IPS DF 19.7 (cell line): ENCODE measurements around the gene WDR64.

Experiments
- DNase-seq: peaks from one replicate; pipeline ENCODE4 v3.0.0-alpha.2; 2013; ENCODE audit warnings: low read depth, low spot score

The WDR64 gene

GRCh38 chr1:241630899-241631298 is 21.2 kb upstream of the WDR64 start:
- no peak for DNase-seq

DNA sequence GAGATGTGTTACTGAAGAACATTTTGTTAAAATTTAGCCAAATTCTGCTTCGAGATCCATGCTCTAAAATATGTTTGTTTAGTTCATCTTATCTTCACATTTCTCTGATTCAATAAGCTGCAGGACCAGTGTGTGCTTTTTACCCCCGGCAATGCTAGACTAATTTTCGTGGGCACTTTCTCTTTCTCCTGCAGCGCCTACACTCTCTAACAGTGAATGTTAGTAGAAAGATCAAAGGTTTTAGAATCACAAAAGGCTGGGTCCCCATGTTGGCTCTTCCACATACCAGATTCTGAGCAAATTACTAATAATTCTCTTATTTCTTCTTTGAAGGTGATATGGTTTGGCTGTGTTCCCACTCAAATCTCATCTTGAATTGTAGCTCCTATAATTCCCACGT is 20.4 kb upstream of the WDR64 start:
- DNase-seq: no peak

GRCh38 chr1:241632987-241633386 is 19.1 kb upstream of the WDR64 start:
- no peak for DNase-seq

- DNase-seq: no peak
Measured at GRCh38 chr1:241635556-241636152, 16.4 kb upstream of the WDR64 start.

- DNase-seq: no peak
Measured at GRCh38 chr1:241636291-241636690, 15.8 kb upstream of the WDR64 start.

DNA sequence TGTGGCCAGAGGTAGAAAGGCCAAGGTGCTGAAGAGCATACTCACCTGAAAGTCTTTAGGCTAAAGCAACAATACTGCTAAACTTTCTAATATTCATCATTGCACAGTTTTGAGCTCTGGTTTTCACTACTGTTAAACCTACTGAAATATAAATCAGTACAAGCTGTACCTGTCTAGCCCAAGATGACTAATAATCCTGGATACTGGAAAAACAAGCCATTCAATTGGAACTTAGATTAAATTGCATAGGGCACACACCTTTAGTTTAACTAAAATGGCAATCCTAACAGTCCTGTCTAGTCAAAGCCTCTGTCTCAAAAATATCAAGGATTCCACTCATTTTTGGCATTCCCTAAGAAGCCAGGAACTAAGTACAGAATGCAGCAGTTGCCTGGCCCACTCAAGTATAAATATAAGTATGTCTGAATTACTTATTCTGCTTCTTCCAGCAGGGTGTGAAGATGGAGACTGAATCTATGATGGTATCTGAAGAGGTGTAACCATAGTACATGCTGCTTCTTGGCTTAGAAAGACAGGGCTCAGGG is 15.0 kb upstream of the WDR64 start:
- no peak for DNase-seq

DNA sequence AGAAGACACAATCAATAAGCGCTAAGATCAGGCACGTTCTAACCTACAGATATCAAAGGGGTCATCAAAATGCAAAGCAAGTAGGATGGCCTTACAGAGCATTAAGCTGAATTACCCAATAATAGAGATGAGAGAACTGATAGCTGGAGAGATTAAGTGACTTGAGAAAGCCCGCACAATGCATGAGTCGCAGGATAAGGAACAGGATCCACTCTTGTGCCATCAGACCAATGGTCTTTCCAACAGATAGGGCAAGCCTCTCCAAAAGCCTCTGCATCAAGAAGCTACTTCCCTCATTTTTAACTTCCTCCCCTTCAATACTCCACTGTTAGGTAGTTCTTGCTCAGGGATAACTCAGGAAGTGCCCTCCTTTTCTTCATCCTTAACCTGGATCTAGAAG is 14.5 kb upstream of the WDR64 start:
- no peak for DNase-seq

- no peak for DNase-seq
Measured at GRCh38 chr1:241638099-241638682, 13.9 kb upstream of the WDR64 start.

DNA sequence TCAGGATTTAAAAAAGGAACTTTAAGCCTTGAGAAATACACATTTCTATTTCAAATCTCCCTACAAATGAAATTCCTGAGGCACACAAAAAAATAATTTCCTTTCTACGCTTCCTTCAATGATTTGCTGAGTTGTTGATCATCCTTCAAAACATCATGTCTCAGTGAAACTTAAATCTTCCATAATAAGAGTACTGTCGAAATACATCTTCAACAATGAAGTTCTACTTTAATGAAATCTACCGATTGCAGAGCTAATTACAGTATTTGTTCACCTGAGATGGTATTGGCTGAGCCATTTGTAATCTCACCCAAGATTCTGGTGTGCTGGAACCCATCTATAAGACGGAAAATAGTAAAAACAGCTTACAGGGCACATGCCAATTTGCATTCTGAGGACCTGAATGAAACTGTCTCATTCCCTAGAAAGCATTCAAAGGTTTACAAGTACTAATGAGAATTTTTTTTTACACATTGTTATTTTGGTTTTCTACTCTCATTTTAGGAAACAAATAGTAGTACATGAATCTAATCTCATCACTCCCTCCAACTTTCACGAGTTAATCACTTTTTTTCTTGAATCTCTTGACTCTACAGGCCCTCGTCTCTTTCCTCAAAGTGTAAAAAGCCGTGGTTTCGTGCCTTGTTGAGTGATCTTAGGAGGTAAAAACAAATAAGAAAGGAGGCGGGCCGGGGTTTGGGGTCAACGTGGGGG is 13.0 kb upstream of the WDR64 start:
- DNase-seq: no peak

- DNase-seq: no peak
Measured at GRCh38 chr1:241639623-241640148, 12.4 kb upstream of the WDR64 start.

DNA sequence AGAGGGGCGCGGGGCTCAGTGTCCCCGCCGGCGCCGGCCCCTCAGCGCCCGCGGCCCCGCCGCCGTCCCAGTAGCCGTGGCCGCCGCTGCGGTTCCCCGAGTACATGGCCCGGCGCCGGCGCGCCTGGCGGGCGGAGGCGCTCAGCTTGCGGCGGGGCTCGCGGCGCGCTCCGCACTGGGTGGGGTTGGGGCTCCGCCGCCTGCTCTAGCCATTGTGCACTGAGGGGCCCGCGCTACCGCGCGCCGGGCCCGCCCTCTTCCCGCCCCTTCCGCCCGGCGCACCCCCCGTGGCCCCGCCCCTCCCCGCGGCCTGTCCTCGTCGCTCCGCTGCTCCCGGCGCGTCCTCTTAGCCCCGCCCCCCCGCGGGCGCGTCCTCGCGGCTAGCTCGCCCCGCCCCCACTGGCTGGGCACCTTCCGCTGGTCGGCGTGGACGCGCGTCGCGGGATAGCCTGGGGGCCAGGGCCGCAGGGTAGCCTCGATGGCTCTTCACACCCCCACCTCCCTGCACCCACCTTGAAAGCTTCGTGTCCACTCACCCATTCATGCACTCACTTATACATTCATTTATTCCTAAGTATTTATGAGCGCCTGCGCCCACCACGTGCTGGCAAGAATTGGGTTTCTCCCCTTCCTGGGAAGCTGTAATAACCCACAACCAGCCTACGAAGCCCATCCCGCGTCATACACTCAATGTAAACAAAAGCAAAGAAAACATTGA is 11.8 kb upstream of the WDR64 start, which contains the start of the genes CHML and OPN3:
CHML (minus strand) TSS at position 221 of the 718 bp plus-strand sequence. CDS start 4,603 bp downstream, outside the sequence.
OPN3 (minus strand) TSS at position 221 of the 718 bp plus-strand sequence; CDS start at position 106, 115 bp downstream.
- no peak for DNase-seq

GRCh38 chr1:241640867-241641622 is 11.0 kb upstream of the WDR64 start:
- no peak for DNase-seq

GRCh38 chr1:241641773-241642592 is 10.1 kb upstream of the WDR64 start:
- no peak for DNase-seq

DNA sequence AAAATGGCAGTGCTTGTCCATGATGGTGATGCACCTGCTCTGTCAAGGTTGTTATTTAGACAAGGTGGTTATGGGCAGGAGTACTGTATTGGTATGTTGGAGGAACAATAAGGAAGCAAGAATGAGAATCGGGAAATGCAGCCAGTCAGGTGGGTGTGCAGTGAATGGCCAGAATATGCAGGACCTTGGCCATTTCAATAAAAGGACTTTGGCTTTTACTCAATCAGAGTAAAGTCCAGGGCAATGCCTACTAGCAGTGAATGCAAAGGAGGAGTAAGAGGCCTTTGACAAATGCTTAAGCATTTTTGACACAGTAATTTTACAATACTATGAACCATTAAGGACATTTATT is 9.5 kb upstream of the WDR64 start:
- DNase-seq: no peak

GRCh38 chr1:241644259-241644658 is 7.8 kb upstream of the WDR64 start:
- no peak for DNase-seq

GRCh38 chr1:241645199-241645598 is 6.9 kb upstream of the WDR64 start:
- DNase-seq: no peak

DNA sequence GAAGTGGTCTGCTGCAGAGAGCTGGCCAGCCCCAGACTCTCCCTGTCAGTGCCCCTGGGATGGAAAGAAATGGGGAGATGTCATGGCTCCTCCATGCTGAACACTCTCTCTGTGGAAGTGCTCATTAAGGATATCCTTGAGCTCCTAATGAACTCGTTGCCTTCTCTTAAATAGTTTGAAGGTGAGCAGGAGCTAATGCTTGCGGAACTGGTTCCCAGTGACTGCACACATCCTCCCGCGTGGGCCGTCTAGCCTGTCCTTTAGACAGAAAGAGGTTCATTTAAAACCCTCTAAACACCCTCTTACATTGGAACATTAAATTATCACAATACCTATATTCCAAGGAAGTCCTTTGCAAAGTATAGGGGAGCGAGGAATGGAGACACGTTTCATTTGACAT is 5.9 kb upstream of the WDR64 start:
- no peak for DNase-seq

DNA sequence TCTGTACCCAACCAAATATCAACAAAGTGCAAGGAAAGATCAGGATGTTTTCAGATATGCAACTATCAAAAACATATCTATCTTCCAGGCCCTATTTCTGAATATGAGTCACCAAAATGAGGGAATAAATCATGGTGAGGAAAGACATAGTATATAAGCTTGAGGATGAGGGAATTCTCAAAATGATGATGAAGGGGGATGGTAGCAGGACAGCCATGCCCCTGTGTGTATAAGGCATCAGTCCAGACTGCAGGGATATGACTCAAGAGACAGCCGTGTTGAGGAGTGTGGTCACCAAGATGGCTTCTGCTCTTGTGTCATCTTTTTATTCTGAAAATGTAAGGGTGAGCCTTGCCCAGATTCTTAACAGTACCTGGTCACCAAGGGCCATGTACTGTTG is 4.4 kb upstream of the WDR64 start:
- DNase-seq: no peak

DNA sequence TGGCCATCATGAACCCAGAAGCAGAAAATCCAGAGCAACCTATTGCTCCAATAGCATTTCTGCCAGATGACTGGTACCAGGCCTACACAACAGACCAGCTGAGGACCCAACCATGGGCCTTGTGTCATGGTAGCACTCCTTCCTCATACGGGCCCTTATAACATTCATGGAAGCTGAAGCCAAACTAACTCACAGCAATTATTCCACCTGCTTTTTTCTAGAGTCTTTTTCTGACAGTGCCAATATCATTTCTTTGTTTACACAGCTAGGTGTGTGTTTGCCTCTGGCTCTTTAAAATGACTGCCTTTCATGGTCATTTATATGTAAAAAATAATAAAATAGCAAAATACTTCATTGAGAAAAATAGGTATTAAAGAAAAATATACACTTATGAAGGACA is 3.9 kb upstream of the WDR64 start:
- DNase-seq: no peak

- no peak for DNase-seq
Measured at GRCh38 chr1:241654019-241654418, 1.9 kb downstream of the WDR64 start.
